ENCODE results near the gene EXOC1. TPM values are rescaled to one million over a fixed set of nuclear protein-coding genes. Genes with fewer than 3 reads are reported as not detected.
"Not testable (repeated sequence)": the region's sequence is repeated elsewhere in the genome, so short reads cannot be mapped to it uniquely, and the experiment has no call there.

Gene EXOC1
- total RNA-seq, 1 donor, result 24.8 TPM

GRCh38 chr4:55910140-55910539, 56.7 kb downstream of the EXOC1 start:
- no peaks in the 10 kb centered on the region for H3K27me3 ChIP-seq (ENCODE audit: insufficient read depth, low read length)
- no peaks in the 10 kb centered on the region for H3K4me1 ChIP-seq (ENCODE audit: insufficient read depth, low read length)
- H3K4me3 ChIP-seq (ENCODE audit: low read length), result no peak overlapping the region
- no peaks in the 10 kb centered on the region for H3K9me3 ChIP-seq (ENCODE audit: low read depth, low read length)

GRCh38 chr4:55912249-55912648, 58.8 kb downstream of the EXOC1 start:
- no peaks in the 10 kb centered on the region for H3K9me3 ChIP-seq (ENCODE audit: low read depth, low read length)
- H3K4me3 ChIP-seq (ENCODE audit: low read length), result no peak overlapping the region
- no peaks in the 10 kb centered on the region for H3K4me1 ChIP-seq (ENCODE audit: insufficient read depth, low read length)
- no peaks in the 10 kb centered on the region for H3K27me3 ChIP-seq (ENCODE audit: insufficient read depth, low read length)

GRCh38 chr4:55920571-55920970, 67.1 kb downstream of the EXOC1 start:
- Histone ChIP-seq H3K4me1 (ENCODE audit: insufficient read depth, low read length) (no peaks in the 10 kb centered on the region), H3K27me3 (ENCODE audit: insufficient read depth, low read length) (no peaks in the 10 kb centered on the region), H3K9me3 (ENCODE audit: low read depth, low read length) (no peaks in the 10 kb centered on the region), H3K4me3 (ENCODE audit: low read length) (no peak overlapping the region)

- H3K9me3 ChIP-seq (ENCODE audit: low read depth, low read length), result no peaks in the 10 kb centered on the region
- no peak overlapping the region for H3K4me3 ChIP-seq (ENCODE audit: low read length)
- H3K27me3 ChIP-seq (ENCODE audit: insufficient read depth, low read length), result no peaks in the 10 kb centered on the region
- no peaks in the 10 kb centered on the region for H3K4me1 ChIP-seq (ENCODE audit: insufficient read depth, low read length)
Observed at GRCh38 chr4:55921093-55921492, 67.6 kb downstream of the EXOC1 start.

- H3K4me3 ChIP-seq (ENCODE audit: low read length), result no peak overlapping the region
- no peaks in the 10 kb centered on the region for H3K9me3 ChIP-seq (ENCODE audit: low read depth, low read length)
- no peaks in the 10 kb centered on the region for H3K27me3 ChIP-seq (ENCODE audit: insufficient read depth, low read length)
- H3K4me1 ChIP-seq (ENCODE audit: insufficient read depth, low read length), result no peaks in the 10 kb centered on the region
Observed at GRCh38 chr4:55925241-55925640, 71.8 kb downstream of the EXOC1 start.

- Histone ChIP-seq H3K27me3 (ENCODE audit: insufficient read depth, low read length) (no peaks in the 10 kb centered on the region), H3K4me3 (ENCODE audit: low read length) (no peak overlapping the region), H3K4me1 (ENCODE audit: insufficient read depth, low read length) (no peaks in the 10 kb centered on the region), H3K9me3 (ENCODE audit: low read depth, low read length) (no peaks in the 10 kb centered on the region)
Observed at GRCh38 chr4:55926610-55927009, 73.2 kb downstream of the EXOC1 start.

- Histone ChIP-seq H3K9me3 (ENCODE audit: low read depth, low read length) (no peaks in the 10 kb centered on the region), H3K4me1 (ENCODE audit: insufficient read depth, low read length) (no peaks in the 10 kb centered on the region), H3K4me3 (ENCODE audit: low read length) (no peak overlapping the region), H3K27me3 (ENCODE audit: insufficient read depth, low read length) (no peaks in the 10 kb centered on the region)
Observed at GRCh38 chr4:55927803-55928437, 74.5 kb downstream of the EXOC1 start.

- Histone ChIP-seq H3K4me3 (ENCODE audit: low read length) (no peak overlapping the region), H3K9me3 (ENCODE audit: low read depth, low read length) (no peaks in the 10 kb centered on the region), H3K27me3 (ENCODE audit: insufficient read depth, low read length) (no peaks in the 10 kb centered on the region), H3K4me1 (ENCODE audit: insufficient read depth, low read length) (no peaks in the 10 kb centered on the region)
Observed at GRCh38 chr4:55928846-55929245, 75.4 kb downstream of the EXOC1 start.

GRCh38 chr4:55931043-55931442, 77.6 kb downstream of the EXOC1 start:
- no peaks in the 10 kb centered on the region for H3K9me3 ChIP-seq (ENCODE audit: low read depth, low read length)
- no peak overlapping the region for H3K4me3 ChIP-seq (ENCODE audit: low read length)
- no peaks in the 10 kb centered on the region for H3K4me1 ChIP-seq (ENCODE audit: insufficient read depth, low read length)
- H3K27me3 ChIP-seq (ENCODE audit: insufficient read depth, low read length), result no peaks in the 10 kb centered on the region

GRCh38 chr4:55931833-55932232, 78.4 kb downstream of the EXOC1 start:
- Histone ChIP-seq H3K27me3 (ENCODE audit: insufficient read depth, low read length) (no peaks in the 10 kb centered on the region), H3K9me3 (ENCODE audit: low read depth, low read length) (peaks cover under 1% of the 10 kb centered on the region), H3K4me1 (ENCODE audit: insufficient read depth, low read length) (no peaks in the 10 kb centered on the region), H3K4me3 (ENCODE audit: low read length) (no peak overlapping the region)

GRCh38 chr4:55932511-55932910, 79.1 kb downstream of the EXOC1 start:
- H3K27me3 ChIP-seq (ENCODE audit: insufficient read depth, low read length), result no peaks in the 10 kb centered on the region
- no peaks in the 10 kb centered on the region for H3K4me1 ChIP-seq (ENCODE audit: insufficient read depth, low read length)
- H3K4me3 ChIP-seq (ENCODE audit: low read length), result no peak overlapping the region
- H3K9me3 ChIP-seq (ENCODE audit: low read depth, low read length), result peaks cover 8% of the 10 kb centered on the region

GRCh38 chr4:55933611-55934010, 80.2 kb downstream of the EXOC1 start:
- no peaks in the 10 kb centered on the region for H3K27me3 ChIP-seq (ENCODE audit: insufficient read depth, low read length)
- H3K4me1 ChIP-seq (ENCODE audit: insufficient read depth, low read length), result no peaks in the 10 kb centered on the region
- no peak overlapping the region for H3K4me3 ChIP-seq (ENCODE audit: low read length)
- peaks cover 13% of the 10 kb centered on the region for H3K9me3 ChIP-seq (ENCODE audit: low read depth, low read length)

GRCh38 chr4:55935907-55936306, 82.5 kb downstream of the EXOC1 start:
- not testable (repeated sequence) for H3K27me3 ChIP-seq (ENCODE audit: insufficient read depth, low read length); H3K4me3 ChIP-seq (ENCODE audit: low read length); H3K4me1 ChIP-seq (ENCODE audit: insufficient read depth, low read length)
- H3K9me3 ChIP-seq (ENCODE audit: low read depth, low read length), result peaks cover 13% of the 10 kb centered on the region

GRCh38 chr4:55938481-55938880, 85.0 kb downstream of the EXOC1 start:
- Histone ChIP-seq H3K9me3 (ENCODE audit: low read depth, low read length) (peaks cover 13% of the 10 kb centered on the region), H3K4me1 (ENCODE audit: insufficient read depth, low read length) (no peaks in the 10 kb centered on the region), H3K27me3 (ENCODE audit: insufficient read depth, low read length) (no peaks in the 10 kb centered on the region), H3K4me3 (ENCODE audit: low read length) (no peak overlapping the region)

GRCh38 chr4:55939421-55939820, 86.0 kb downstream of the EXOC1 start:
- H3K27me3 ChIP-seq (ENCODE audit: insufficient read depth, low read length), result no peaks in the 10 kb centered on the region
- no peak overlapping the region for H3K4me3 ChIP-seq (ENCODE audit: low read length)
- H3K9me3 ChIP-seq (ENCODE audit: low read depth, low read length), result peaks cover 13% of the 10 kb centered on the region
- H3K4me1 ChIP-seq (ENCODE audit: insufficient read depth, low read length), result no peaks in the 10 kb centered on the region

GRCh38 chr4:55941881-55942396, 88.5 kb downstream of the EXOC1 start:
- H3K4me1 ChIP-seq (ENCODE audit: insufficient read depth, low read length), result peaks cover 8% of the 10 kb centered on the region
- H3K27me3 ChIP-seq (ENCODE audit: insufficient read depth, low read length), result no peaks in the 10 kb centered on the region
- peaks cover 11% of the 10 kb centered on the region for H3K9me3 ChIP-seq (ENCODE audit: low read depth, low read length)
- no peak overlapping the region for H3K4me3 ChIP-seq (ENCODE audit: low read length)

Measured in mononuclear cell (primary cell).